GM23248 (cell line): ENCODE measurements around the gene DIS3.

ENCODE experiments used
- EZH2 ChIP-seq: fragments of 200-600 bp; sonication (generic); IDR thresholded peaks from 2 replicates; pipeline ENCODE4 v1.6.1; 2018; ENCODE audit warnings: antibody characterized with exemption, mild to moderate bottlenecking; ENCODE audit not compliant: insufficient read depth, poor library complexity, severe bottlenecking
- EZH2phosphoT487 ChIP-seq: fragments of 200-600 bp; sonication (generic); IDR thresholded peaks from 2 replicates; pipeline ENCODE4 v1.6.1; 2018; ENCODE audit warnings: antibody characterized with exemption, moderate library complexity, mild to moderate bottlenecking, low read depth; ENCODE audit not compliant: insufficient read depth

DNA sequence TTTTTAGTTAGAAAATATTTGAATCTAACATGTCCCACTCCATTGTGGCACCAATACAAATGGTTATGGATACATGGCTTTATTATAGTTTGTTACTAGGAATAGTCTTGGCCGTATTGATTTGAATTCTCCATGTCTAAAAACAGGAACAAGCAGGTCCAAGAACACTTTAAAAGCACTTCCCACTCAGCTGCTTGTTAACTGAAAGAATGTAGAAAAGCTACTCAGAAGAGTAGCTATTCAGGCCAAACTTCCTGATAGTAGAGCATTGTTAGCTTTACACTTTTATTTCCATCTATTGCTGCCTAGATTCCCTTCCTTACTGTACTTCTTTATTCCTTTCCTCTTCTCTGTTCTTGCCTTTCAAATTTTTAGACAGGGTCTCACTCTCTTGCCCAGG lies 7.1 kb upstream of the DIS3 start:
- TF ChIP-seq EZH2 (no peak), EZH2phosphoT487 (no peak)
